Cortex of kidney (tissue), 1 donor: ENCODE results near the gene ZNF319.
"Not testable (repeated sequence)": the region's sequence is repeated elsewhere in the genome, so short reads cannot be mapped to it uniquely, and the experiment has no call there.

ENCODE experiments used
- DNase-seq: peaks from one replicate; lab custom pipeline; 2025; lab: John Stamatoyannopoulos, UW

Gene ZNF319

DNA sequence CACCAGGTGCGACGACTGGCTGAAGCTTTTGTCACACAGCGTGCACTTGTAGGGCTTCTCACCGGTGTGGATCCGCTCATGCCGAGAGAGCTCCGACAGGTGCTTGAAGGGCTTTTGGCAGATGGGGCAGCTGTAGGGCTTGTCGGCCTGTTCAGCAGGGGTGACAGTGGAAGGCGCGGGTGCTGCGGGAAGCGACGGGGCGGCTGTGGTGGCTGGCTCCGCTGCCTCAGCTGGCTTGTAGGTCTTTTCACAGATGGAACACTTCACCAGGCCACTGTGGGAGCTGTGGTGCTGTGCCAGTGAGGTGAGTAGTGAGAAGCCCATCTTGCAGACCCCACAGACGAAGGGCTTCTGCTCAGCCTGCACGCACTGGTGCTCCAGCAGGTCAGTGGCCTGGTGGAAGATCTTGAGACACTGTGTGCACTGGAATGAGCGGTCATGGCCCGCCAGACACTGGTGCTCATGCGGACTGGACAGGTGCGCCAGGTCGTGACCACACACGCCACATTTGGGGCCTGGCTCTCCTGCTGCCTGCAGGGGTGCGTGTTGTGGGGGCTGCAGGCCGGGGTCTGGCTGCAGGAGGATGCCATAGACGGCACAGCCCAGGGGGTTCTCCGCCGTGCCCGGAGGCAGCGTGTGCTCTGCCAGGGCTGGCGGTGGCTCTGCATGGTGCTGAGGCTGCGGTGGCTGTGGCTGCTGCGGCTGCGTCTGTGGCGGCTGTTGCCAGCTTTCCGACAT is 2.8 kb downstream of the ZNF319 start:
- DNase-seq, result no peak

- no peak for DNase-seq
Measured at GRCh38 chr16:57997176-57997527, 3.3 kb downstream of the ZNF319 start.

- DNase-seq, result no peak
Measured at GRCh38 chr16:57996406-57997175, 3.9 kb downstream of the ZNF319 start.

DNA sequence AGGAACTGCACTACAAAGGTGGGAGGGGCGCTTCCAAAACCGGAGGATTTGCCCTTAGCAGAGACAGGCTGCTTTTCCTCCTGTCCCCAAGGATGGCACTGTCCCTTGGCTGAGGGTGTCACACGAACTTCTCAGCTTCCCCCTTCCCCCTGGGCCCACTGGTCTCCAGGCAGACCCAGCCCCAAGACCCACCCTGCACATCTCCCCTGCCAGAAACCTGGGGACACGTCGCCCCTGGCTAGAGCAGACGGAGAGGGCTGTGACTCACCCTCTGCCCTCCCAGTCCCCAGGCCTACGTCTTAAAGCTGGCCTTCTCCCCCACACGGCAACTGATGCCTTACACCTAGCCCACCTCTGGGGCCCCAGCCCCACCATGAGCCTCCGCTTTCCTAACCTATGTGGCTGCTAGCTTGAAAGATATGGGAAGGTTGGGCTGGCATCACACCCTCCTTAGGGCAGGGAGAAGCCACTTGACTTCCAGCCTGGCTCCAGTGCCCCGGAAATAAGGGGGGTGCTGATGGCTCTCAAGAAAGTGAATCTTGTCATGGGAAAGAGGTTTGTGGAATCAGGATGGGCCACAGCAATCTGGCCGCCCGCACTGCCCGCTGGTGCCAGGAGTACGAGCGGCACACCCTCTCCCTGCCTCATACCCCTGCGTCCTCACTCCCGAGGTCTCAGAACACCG is 4.6 kb downstream of the ZNF319 start:
- no peak for DNase-seq

DNA sequence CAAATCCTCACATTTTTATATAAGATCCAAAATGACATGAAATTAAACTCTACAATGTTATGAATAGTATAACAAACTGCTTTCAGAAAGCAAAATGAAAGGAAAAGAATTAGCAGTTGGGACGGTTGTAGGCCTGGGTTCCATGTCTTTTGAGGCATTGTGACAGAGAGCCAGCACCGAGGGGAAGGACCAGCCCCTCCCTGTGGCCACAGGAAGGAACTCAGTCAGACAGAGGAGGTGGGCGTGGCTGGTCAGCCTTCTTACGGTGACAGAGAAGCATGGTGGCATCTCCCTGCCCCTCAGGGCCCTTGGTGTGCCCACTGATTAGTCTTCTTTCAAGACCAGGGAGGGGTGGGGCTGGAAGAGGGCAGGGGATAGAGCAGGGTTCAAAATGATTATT is 5.7 kb downstream of the ZNF319 start:
- no peak for DNase-seq

GRCh38 chr16:57994361-57994760 is 6.1 kb downstream of the ZNF319 start:
- DNase-seq, result no peak

GRCh38 chr16:57993897-57994296 is 6.6 kb downstream of the ZNF319 start:
- DNase-seq, result no peak

DNA sequence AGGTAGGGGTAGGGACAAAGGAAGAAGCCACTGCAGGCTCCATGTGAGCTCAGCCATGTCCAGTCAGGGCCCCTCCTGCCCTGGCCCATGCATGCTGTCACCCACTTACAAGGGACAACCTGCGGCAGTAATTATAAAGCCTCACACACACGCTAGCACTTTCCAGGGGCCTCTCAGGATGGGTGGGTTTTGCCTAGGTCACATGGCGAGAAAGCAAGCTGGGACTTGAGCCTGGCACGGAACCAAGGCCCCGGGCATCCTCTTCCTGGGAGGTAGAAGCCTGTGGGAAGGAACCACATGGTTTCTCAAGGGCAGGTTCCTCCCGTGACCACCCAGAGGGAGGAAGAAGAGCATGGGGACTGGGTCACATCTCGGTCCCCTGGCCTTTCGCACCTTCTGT is 7.0 kb downstream of the ZNF319 start:
- DNase-seq, result no peak

GRCh38 chr16:57992084-57992483 is 8.4 kb downstream of the ZNF319 start:
- no peak for DNase-seq

DNA sequence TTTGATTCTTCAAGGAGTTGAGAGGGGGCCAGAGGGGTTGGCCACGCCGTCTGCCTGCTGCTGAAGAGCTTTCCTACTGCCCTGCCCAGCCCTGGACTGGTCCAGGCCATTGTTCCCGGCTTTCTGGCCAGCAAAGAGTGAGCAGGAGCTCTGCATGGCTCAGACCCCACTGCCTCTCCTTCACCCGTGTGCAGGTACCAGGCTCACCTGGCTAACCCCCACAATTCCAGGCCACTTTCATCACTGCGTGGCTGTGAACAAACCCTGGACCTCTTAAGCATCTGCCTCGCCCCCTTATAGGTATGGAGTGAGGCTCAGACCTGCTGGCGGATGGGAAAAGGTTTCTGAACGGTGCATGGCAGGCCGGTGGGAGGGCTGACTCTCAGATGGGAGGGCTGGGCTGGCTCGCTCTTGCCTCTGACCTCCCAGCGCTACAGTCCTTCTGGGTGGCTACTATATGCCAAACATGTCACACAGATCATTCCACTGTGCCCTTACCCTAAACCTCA is 8.9 kb downstream of the ZNF319 start:
- DNase-seq, result no peak

- no peak for DNase-seq
Measured at GRCh38 chr16:57988929-57989328, 11.5 kb downstream of the ZNF319 start.

GRCh38 chr16:57987441-57988177 is 12.9 kb downstream of the ZNF319 start:
- no peak for DNase-seq

- DNase-seq, result no peak
Measured at GRCh38 chr16:57986196-57986595, 14.3 kb downstream of the ZNF319 start.

GRCh38 chr16:57985204-57986181 is 15.0 kb downstream of the ZNF319 start:
- no peak for DNase-seq

GRCh38 chr16:57984443-57985203 is 15.8 kb downstream of the ZNF319 start:
- DNase-seq, result no peak

DNA sequence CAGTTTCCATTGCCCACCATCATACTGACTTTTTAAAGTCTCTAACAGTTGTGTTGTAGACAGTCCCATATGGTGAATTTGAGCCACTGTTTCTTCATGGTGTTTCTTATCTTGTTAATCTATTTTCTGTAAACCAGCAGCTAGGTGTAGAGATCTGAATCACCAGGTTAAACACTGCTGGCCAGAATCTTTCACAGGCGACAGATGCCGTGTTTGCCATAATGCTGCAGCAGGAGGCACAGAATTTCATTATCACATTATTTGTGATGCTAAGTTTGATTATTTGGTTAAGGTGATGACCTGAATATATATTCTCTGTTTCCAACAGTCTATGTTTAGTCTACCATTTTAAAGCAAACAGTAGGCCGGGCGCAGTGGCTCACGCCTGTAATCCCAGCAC is 18.1 kb downstream of the ZNF319 start:
- DNase-seq, result no peak

GRCh38 chr16:57981636-57982035 is 18.8 kb downstream of the ZNF319 start:
- no peak for DNase-seq

- DNase-seq, result no peak
Measured at GRCh38 chr16:57979006-57979585, 21.4 kb downstream of the ZNF319 start.

DNA sequence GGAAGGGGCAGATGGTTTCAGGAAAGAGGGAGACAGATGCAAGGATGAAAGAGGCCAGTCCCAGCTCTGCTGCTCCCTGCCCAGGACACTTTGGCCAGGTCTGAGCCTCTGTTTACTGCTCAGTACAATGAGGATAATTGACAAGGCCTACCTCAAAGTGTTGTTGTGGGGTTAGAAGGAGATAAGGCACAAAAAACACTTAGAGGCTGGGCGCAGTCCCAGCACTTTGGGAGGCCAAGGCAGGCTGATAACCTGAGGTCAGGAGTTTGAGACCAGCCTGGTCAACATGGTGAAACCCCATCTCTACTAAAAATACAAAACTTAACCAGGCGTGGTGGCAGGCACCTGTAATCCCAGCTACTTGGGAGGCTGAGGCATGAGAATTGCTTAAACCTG is 22.4 kb downstream of the ZNF319 start:
- not testable (repeated sequence) for DNase-seq
